ENCODE measurements around the gene CPEB3. TPM values are rescaled to one million over a fixed set of nuclear protein-coding genes. Genes with fewer than 3 reads are reported as not detected.

The CPEB3 gene
- total and polyA plus RNA-seq, 8 donors = 2.1 to 7.0 (median 4.4) TPM

DNA sequence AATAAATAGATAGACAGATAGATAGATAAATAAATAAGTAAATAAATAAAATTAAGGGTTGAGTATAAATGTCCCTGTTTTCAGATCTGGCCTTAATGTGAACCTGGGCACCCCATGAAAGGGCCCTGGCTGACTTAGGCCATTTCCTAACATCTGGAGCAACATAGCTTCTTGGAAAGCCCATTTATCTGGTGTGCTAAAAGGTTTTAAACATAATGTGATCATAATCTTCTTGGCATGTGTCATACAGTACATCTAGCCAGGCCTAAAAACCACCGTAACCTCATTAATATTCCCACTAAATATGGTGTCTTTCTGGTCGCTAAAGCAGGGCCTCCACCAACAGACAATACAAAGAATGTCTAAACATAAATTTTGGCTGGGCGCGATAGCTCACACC is 224.5 kb downstream of the CPEB3 start:
- Histone ChIP-seq H3K4me1 (no peaks in the 10 kb centered on the region), H3K27me3 (no peaks in the 10 kb centered on the region), H3K36me3 (no peaks in the 10 kb centered on the region), H3K9me3 (no peaks in the 10 kb centered on the region), H3K4me3 (no peak overlapping the region), H3K27ac (no peak overlapping the region)
- DNase-seq (no peak), ATAC-seq (no peak), FAIRE-seq (no peak)
- WGBS, 2 donors = 96% methylated on average over 4 of the region's 4 CpGs
- intact Hi-C loops (cut with DNase I) = no loop called here
- no peak for TF ChIP-seq CTCF (IDR thresholded peaks at IDR 0.05)

DNA sequence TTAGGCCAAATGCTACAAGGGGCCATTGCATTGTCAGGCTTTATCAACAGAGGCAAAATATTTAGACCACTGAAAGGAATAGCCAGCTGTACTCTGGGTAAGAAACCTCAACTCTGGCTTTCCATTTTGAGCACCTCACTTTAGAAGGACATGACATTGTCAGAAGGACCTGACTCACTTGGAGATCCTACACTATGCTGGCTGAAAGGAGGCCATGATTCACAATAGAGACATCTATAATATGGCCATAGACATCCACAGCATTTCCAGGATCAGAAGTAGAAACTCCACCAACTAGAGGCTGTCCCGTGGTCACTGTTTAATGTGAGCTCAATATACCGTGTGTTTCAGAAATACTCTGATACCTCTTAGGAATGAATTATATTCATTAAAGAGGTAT is 226.4 kb downstream of the CPEB3 start:
- no peak for FAIRE-seq
- DNase-seq = no peak
- Histone ChIP-seq H3K4me1 (no peaks in the 10 kb centered on the region), H3K4me3 (no peak overlapping the region), H3K27ac (no peak overlapping the region), H3K9me3 (no peaks in the 10 kb centered on the region), H3K27me3 (no peaks in the 10 kb centered on the region), H3K36me3 (no peaks in the 10 kb centered on the region)
- ATAC-seq = no peak
- intact Hi-C loops (cut with DNase I) = no loop called here
- TF ChIP-seq CTCF (IDR thresholded peaks at IDR 0.05) = no peak
- WGBS, 2 donors = 90 to 94% methylated on average over 2 of the region's 2 CpGs

- Histone ChIP-seq H3K27me3 (no peaks in the 10 kb centered on the region), H3K27ac (no peak overlapping the region), H3K4me1 (no peaks in the 10 kb centered on the region), H3K36me3 (no peaks in the 10 kb centered on the region), H3K4me3 (no peak overlapping the region), H3K9me3 (no peaks in the 10 kb centered on the region)
- FAIRE-seq = no peak
- 91 to 94% methylated on average over 1 of the region's 1 CpG for WGBS, 2 donors
- ATAC-seq = no peak
- no peak for DNase-seq
- no peak for TF ChIP-seq CTCF (IDR thresholded peaks at IDR 0.05)
- intact Hi-C loops (cut with DNase I) = no loop called here
Measured at GRCh38 chr10:92062273-92062672, 228.6 kb downstream of the CPEB3 start.

DNA sequence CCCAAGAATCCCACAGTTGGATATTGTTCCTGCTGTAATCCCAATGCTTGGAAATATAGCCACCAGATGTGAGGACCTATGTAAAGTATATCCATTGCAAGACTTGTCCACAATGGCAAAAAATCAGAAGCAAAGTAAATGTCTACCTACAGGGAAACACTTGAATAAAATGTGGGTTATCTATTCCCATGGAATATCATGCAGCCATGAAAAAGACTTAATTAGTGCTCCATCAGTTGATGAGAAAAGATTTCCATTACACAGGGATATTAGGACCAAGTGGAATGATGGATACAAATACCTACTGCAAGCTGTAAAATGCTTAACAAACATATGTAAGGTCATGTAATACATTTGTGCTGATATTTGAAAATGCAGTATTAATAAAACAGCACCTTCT is 236.1 kb downstream of the CPEB3 start:
- no peaks in the 10 kb centered on the region for H3K4me1 ChIP-seq
- no peak for TF ChIP-seq CTCF (IDR thresholded peaks at IDR 0.05)
- ATAC-seq = no peak

DNA sequence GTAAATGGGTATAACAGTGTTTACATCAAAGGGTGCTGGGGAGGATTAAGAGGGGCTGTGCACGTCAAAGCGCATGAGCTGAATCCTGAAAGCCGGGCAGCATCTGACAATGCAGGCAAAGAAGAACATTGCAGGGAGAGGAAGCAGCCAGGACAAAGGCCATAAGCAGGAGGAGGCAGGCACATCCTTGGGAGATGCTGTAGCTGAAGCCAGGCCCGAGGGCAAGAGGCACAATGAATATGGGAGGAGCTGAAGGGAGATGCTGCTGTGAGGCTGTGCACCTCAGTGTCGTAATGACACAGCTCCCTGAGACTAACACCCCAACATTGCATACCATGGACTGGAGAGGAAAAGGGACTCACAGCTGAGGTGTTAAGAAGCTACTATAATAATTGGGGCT is 238.1 kb downstream of the CPEB3 start:
- no peaks in the 10 kb centered on the region for H3K9me3 ChIP-seq
- 81 to 86% methylated on average over 5 of the region's 5 CpGs for WGBS, 2 donors
- no peaks in the 10 kb centered on the region for H3K27me3 ChIP-seq
- TF ChIP-seq CTCF (IDR thresholded peaks at IDR 0.05) = no peak
- no peaks in the 10 kb centered on the region for H3K4me1 ChIP-seq
- no peak for DNase-seq
- H3K36me3 ChIP-seq = peaks cover 0 to 14% (median 0%) of the 10 kb centered on the region in 3 donors
- no peak overlapping the region for H3K27ac ChIP-seq
- intact Hi-C loops (cut with DNase I) = no loop called here
- no peak overlapping the region for H3K4me3 ChIP-seq
- no peak for FAIRE-seq
- ATAC-seq = no peak

More for the DNA sequence above, 236.1 kb downstream of the CPEB3 start:
- Histone ChIP-seq H3K27me3 (no peaks in the 10 kb centered on the region), H3K27ac (no peak overlapping the region), H3K36me3 (peaks cover 0 to 14% (median 0%) of the 10 kb centered on the region in 3 donors), H3K4me3 (no peak overlapping the region), H3K9me3 (no peaks in the 10 kb centered on the region)
- intact Hi-C loops (cut with DNase I) = no loop called here
- DNase-seq (no peak), FAIRE-seq (no peak)

Measured in pancreas (tissue), 10 donors.